G401.6 (cell line): ENCODE data around the gene SPRTN.

Source experiments
- FAIRE-seq: peaks from 2 replicates; lab custom pipeline; 2012; peaks lifted over from hg19 to GRCh38; lab: Jason Lieb, UNC

SPRTN gene, protein sequence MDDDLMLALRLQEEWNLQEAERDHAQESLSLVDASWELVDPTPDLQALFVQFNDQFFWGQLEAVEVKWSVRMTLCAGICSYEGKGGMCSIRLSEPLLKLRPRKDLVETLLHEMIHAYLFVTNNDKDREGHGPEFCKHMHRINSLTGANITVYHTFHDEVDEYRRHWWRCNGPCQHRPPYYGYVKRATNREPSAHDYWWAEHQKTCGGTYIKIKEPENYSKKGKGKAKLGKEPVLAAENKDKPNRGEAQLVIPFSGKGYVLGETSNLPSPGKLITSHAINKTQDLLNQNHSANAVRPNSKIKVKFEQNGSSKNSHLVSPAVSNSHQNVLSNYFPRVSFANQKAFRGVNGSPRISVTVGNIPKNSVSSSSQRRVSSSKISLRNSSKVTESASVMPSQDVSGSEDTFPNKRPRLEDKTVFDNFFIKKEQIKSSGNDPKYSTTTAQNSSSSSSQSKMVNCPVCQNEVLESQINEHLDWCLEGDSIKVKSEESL

DNA sequence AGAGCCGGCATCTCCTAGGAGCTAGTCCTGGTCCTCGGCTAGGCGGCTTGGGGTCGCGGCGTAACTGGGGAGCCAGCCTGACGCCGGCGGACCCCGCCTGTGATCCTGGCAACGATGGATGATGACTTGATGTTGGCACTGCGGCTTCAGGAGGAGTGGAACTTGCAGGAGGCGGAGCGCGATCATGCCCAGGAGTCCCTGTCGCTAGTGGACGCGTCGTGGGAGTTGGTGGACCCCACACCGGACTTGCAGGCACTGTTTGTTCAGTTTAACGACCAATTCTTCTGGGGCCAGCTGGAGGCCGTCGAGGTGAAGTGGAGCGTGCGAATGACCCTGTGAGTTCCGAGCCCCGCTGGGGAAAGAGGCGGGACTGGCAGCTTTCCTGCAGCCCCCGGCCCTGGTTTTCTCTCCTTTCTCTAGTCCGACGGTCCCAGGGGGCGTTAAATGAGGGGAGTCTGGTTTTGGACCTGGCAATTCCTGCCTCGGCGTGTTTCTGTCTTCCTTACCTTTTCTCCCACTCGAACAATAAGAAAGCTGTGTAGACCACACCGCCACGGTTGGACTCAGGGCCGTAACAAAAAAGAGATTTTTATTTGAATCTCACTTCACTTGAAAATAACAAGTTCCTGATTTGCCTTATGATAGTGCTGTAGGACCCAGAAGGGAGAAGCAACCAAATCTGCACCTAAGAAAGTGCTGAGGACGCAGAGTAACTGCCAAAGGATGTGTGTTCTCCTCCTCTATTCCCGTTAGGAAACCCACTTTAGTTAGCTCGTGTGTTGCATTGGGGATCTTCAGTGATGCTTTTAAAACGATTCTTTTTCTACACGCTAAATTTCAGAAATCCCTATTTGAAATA lies at the start of gene SPRTN:
TSS of gene SPRTN (plus strand) at position 24 of the 859 bp plus-strand sequence. CDS start at position 115, 91 bp downstream.
- FAIRE-seq, result no peak

DNA sequence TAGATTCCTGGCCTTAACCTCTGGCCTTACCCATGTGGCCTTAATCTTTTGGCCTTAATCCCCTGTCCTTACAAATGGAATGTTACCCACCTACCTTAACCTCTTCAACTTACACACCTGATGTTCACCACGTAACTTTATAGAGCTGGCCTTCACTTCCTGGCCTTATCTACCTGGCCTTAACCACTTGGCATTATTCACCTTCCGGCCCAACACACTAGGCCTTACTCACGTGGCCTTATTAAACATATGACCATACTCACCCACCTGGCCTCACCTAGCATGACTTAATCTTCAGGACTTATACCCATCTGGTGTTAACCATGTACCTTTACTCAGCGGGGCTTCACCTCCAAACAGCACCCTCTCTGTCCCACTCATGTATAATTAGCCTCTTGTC lies 42.2 kb upstream of the SPRTN start:
- no peak for FAIRE-seq

DNA sequence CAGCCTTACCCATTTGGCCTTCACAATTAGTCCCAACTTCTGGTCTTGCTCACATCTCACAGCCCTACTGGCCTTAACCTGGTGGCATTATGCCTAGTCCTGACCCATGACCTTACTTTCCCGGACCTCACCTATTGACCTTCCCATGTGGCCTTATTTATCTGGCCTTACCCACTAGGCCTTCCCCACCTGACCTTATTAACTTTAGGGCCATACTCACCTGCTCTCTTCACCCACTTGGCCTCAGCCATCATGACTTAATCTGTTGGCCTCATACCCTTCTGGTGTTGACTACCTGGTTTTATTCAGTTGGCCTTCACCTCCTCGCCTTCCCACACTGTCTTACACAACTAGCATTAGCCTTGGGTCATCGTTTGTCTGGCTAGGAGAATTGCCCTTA lies 36.1 kb upstream of the SPRTN start:
- no peak for FAIRE-seq

DNA sequence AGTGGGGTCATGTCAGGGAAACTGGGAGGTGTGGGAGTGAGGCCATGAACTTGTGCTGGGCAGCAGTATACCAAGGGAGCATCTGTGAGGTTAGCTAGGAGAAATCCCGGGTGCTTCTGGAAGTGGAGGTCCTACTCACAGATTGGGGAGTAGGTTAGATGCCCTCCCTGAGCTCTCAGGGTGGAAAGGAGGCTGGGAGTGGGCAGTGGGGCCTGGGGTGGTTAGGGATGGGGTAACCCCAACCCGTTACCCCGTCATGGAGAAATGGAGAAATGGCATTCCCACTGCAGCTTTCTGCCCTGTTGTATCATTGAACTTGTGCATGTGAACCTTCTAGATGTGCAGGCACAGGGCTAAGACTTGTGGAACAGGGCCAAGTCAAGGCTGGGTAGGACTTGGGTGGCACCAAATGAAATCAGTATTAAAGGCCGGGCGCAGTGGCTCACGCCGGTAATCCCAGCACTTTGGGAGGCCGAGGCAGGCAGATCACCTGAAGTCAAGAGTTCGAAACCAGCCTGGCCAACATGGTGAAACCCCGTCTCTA lies 27.6 kb upstream of the SPRTN start:
- no peak for FAIRE-seq

DNA sequence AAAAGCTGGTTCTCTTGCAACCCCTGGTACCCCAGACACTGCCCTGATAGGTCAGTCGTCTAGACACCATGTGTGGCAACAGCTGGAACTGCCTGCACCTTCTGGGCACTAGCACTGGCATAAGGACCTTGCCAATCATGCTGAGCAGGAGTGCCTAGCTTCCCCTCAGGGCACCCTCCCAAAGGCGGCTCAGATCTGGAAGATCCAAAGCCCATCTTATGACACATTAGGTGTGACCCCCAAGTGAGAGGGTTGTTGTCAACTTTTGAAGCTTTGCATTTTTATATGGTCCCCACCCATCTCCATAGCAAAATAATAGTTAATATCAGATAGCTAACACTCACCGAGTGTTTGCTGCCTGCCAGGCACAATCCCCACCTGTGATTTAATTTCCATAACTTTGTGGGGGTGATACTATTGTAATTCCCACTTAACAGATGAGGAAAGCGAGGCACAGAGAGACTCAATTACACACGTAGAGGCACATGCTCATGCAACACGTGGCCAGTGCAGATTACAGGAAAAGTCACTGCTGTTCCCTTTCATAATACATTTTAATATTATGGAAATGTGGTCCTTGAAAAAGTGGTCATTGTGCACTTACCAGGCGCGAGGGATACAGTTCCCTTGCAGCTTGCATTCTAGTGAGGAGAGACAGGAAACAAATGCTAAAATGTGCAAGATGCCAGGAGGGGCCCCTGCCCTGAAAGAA lies 26.2 kb upstream of the SPRTN start:
- FAIRE-seq, result no peak

DNA sequence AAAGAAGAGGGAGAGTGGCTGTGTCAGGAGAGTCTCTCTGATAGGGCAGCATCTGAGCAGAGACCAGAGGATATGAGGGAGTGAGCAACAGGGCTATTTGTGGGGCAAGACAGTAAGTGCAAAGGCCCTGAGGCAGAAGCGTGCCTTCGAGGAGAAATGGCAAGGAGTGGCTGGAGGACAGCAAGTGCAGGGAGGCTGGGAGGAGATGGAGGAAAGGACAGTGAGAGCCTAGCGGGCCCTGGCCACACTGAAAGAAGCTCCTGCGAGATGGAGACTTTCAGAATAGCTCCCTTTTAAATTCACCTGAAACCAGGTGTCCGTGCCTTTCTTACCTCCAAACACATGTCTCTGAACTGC lies 25.7 kb upstream of the SPRTN start:
- FAIRE-seq, result no peak

DNA sequence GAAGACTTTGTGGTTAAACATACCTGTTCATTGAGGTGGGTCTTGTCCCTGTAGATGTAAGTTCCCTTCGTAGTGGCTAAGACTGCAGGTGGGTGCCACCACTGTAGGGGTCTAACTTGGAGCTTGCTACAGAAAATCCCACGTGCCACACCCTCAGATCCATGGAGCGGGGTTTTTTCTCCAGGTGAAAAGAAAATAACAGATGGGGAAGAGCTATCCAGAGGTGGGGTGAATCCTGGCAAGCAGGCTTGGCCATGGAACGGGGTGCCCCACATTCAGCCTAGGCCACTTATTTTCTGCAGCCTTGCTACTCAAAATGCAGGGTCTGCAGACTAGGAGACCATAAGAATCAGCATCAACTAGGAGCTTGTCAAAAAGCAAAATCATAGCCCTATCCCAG lies 24.4 kb upstream of the SPRTN start:
- no peak for FAIRE-seq

DNA sequence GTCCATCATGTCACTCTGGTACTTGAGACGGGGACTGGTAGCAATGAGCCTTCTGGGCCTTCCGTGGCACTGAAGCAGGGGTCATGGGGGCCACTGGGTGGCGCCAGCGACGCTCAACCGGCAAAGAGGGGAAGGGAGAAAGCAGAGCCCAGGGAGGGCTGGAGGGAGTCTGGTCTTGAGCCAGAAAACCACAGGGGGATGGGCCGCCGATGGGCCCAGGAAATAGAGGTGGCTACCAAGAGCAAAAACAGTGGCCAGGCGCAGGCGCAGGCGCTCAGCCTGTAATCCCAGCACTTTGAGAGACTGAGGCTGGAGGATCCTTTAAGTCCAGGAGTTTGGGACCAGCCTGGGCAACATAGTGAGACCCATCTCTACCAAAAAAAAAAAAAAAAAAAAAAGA lies 22.2 kb upstream of the SPRTN start:
- no peak for FAIRE-seq

DNA sequence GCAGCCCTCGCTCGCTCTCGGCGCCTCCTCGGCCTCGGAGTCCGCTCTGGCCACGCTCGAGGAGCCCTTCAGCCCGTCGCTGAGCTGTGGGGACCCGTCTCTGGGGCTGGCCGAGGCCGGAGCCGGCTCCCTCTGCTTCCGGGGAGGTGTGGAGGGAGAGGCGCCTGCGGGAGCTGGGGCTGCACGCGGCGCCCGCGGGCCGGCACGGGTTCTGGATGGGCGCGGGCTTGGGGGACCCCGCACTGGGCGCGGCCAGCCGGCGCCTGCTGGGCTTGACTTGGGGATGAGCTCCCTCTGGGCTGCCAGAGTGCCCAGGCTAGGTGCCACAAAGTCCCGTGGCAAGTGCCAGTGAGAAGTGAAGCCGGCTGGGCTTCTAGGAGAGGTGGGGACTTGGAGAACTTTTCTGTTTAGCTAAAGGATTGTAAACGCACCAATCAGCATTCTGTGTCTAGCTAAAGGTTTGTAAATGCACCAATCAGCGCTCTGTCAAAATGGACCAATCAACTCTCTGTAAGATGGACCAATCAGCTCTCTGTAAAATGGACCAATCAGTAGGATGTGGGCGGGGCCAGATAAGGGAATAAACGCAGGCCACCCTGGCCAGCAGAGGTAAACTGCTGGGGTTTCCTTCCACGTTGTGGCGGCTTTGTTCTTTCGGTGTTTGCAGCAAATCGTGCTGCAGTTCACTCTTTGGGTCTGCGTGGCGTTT lies 20.6 kb upstream of the SPRTN start:
- no peak for FAIRE-seq

DNA sequence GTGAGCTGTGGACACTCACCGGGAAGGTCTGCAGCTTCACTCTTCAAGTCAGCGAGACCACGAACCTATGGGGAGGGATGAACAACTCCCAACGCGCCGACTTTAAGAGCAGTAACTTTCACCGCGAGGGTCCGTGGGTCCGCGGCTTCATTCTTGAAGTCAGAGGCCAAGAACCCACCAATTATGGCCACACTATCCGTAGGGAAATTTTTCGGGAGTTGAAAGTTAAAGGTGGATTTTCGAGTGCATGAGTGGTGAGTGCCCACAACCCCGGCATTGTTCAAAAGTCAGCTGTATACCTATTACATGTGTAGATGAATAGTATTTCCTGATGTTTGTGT lies 20.1 kb upstream of the SPRTN start:
- no peak for FAIRE-seq

DNA sequence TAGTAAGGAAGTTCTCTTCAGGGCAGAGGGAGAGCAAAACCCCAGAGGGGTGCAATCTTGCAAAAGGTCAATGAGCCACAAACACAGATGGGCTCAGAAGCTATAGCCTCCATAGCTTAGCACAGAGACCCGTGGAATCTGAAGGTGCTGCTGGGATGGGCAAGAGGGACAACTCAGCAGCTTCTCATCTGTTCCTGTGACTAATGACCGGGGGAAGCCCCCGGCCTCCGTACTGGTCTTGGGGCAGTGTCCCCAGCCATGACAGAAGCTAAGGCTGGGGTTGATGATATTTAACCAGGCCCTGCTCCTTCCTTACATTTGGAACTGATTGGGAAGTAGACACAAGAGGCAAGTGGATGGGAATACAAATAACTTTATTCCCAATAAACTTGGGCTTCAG lies 19.5 kb upstream of the SPRTN start:
- FAIRE-seq, result no peak

DNA sequence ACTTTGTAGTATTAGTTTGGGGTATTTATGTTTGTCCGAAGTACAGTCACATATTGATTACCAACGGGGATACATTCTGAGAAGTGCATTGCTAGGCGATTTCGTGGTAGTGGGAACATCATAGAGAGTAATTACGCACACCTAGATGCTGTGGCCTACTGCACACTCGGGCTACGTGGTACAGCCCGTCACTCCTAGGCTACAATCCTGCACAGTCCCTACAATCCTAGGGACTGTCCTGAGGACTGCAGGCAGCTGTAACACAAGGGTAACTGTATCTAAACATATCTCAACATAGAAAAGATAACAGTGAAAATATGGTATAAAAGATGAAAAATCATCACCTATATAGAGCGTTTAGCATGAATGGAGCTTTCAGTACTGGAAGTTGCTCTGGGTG lies 19.0 kb upstream of the SPRTN start:
- no peak for FAIRE-seq

DNA sequence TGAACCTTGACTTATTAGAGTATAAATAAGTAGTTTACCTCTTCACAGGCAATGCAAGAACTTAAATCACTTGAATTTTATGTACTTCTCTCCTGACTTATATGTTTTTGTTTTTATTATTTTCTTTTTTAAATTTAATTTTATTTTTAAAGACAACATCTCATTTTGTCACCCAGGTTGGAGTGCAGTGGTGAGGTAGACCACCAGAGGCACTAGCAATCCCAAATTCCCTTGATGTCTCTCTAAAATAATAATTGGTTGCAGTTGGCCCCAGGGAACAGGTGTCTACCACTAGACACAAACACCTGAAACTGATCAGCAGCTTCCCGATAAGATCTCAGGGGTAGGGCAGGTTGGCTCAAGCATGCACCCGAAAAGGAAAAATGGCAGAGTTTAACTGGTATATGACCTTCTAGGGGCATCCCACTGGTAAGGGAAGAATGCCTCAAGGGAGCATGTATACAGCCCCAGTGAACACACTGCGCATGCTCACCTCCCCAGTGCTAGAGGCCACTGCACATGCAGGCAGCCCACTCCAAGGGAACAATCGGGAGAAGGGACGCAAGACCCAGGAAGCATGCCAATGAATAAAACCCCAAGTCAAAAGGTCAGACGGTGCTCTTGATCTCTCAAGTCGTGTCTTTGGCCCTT lies 15.1 kb upstream of the SPRTN start:
- no peak for FAIRE-seq

DNA sequence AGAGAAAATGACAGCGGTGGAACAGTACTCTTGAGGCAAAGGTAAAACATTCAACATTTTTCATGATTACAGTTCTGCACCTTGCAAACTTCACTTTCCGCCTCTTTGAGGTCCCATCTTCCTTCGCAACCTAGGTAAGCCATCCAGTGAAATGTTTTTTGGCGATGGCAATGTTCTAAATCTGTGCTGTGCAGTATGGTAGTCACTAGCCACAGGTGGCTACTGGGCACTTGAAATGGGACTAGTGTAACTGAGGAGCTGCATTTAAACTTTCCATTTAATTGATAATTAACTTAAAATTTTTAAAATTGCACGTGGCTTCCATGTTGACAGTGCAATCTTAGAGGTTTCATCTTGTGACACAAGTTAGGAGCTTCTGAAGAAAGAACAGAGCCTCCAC lies 13.4 kb upstream of the SPRTN start:
- FAIRE-seq, result no peak

DNA sequence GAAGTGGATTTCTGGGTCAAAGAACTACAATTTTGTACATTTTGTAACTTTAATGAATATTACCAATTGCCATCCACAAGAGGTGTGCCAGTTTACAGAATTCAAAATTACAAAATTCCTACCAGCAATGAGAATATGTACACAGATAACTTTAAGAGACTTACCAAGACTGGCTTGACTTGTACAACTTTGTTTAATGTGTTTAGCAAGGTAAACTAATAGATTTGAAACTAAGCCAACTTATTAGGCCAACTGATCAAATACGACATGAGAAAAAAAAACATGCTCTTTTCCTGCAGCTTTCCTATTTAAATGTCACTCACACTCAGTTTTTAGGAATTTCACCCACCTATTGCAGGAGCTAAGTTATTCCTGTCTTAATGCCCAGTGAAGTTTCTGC lies 11.8 kb upstream of the SPRTN start:
- no peak for FAIRE-seq

DNA sequence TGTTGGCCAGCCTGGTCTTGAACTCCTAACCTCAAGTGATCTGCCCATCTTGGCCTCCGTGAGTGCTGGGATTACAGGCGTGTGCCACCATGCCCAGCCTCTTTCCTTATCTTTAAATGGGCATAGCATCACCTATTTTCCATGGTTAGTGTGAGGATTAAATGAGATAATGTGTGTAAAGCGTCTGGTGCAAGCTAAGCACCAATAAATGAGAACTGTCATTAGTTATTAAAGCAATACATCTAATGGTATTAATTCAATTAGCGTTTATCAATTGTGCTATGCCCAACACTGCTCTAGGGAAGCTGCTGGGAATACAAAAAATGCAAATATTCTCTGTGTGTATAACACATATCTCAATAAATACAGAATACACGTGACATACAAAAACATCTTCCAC lies 10.5 kb upstream of the SPRTN start:
- no peak for FAIRE-seq

DNA sequence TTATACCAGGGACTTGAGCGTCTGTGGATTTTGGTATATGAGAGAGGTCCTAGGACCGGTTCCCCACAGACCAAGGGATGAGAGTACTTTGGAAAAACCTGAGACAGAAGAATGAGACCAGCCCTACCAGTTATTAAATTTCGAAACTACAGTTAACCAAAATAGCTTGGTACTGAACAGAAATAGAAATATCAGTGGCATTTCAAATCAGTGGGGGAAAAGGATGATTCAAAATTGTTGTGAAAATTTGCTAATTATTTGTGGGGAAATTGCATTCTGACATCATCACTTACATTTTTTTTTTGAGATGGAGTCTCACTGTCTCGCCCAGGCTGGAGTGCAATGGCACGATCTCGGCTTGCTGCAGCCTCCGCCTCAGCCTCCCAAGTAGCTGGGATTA lies 8.6 kb upstream of the SPRTN start:
- no peak for FAIRE-seq

DNA sequence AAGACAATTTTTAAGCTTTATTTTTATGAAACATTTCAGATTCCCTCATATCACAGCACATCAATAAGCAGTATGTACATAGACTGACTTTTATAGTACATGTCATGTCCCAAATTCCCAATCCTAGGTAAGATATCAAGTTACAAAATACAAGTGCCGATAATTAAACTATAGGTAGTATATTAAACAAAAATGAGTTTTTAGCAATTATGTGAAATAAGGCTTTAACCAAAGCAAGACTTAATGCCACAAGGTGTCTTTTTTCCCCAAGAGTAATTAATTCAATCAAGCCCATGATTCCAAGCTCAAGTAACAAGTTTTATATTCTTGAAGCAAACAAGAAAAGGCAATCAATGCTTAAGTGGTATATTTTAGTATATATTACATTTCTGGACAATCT lies 5.3 kb upstream of the SPRTN start:
- no peak for FAIRE-seq

DNA sequence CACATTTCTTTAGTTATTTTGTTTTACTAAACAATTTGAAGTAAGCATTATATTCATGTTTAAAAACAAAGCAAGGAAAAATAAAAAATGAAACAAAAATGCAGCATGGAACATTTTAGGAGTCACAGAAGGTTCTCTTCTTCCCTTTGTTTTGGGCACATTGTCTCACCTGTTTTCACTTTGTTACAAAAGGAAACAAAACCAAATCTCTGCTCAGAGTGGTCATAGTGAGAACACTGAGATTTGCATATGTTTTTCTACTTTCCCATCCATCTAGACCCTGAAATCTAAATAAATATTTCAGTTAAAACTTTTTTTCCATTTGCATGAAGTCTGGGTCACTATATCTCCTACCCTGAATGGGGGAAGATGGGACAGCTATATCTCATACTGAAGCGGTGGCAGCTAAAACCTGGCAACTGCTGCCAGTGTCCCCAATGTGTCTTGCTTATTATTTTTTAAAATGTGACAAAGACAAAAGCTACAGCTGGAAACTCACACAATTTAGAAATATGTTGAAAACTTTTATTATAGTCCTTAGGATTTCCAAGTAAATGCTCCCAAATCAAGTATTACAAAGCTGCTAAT lies 3.9 kb upstream of the SPRTN start:
- FAIRE-seq, result no peak

DNA sequence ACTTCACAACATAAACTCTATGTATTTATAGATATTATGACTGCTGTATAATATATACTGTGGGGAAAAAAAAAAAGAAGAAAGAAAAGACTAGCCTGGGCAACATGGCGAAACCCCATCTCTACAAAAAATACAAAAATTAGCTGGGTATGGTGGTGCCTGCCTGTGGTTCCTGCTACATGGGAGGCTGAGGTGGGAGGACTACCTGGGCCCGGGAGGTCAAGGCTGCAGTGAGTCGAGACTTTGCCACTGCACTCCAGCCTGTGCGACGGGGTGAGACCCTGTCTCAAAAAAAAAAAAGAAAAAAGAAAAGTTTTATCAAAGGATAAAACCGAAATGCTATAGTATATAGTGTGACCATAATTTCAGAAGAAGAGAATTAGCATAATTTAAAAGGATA lies 3.1 kb upstream of the SPRTN start:
- FAIRE-seq, result no peak
